NCI-H1092 treated with DMSO at 0.1 percent for 48 hours (cell line): ENCODE data around the gene STIM1.
"Not testable (repeated sequence)": the region's sequence is repeated elsewhere in the genome, so short reads cannot be mapped to it uniquely, and the experiment has no call there.

Source experiments
- DNase-seq: peaks from one replicate; lab custom pipeline; 2025; lab: John Stamatoyannopoulos, UW

The STIM1 gene

GRCh38 chr11:4026389-4026788, 170.9 kb downstream of the STIM1 start:
- no peak for DNase-seq

GRCh38 chr11:4027746-4028145, 172.3 kb downstream of the STIM1 start:
- no peak for DNase-seq

- DNase-seq: no peak
Measured at GRCh38 chr11:4030197-4030596, 174.7 kb downstream of the STIM1 start.

GRCh38 chr11:4032097-4032496, 176.6 kb downstream of the STIM1 start:
- no peak for DNase-seq

GRCh38 chr11:4035985-4036384, 180.5 kb downstream of the STIM1 start:
- no peak for DNase-seq

- DNase-seq: no peak
Measured at GRCh38 chr11:4039011-4039410, 183.5 kb downstream of the STIM1 start.

- DNase-seq: no peak
Measured at GRCh38 chr11:4040461-4040860, 185.0 kb downstream of the STIM1 start.

- DNase-seq: no peak
Measured at GRCh38 chr11:4041731-4042391, 186.4 kb downstream of the STIM1 start.

GRCh38 chr11:4044976-4045646, 189.6 kb downstream of the STIM1 start:
- no peak for DNase-seq

GRCh38 chr11:4048340-4048739, 192.9 kb downstream of the STIM1 start:
- no peak for DNase-seq

- no peak for DNase-seq
Measured at GRCh38 chr11:4049006-4049405, 193.5 kb downstream of the STIM1 start.

GRCh38 chr11:4050138-4050537, 194.7 kb downstream of the STIM1 start:
- DNase-seq: no peak

- DNase-seq: not testable (repeated sequence)
Measured at GRCh38 chr11:4053200-4053599, 197.7 kb downstream of the STIM1 start.

- DNase-seq: no peak
Measured at GRCh38 chr11:4054643-4055042, 199.2 kb downstream of the STIM1 start.

GRCh38 chr11:4059424-4059823, 204.0 kb downstream of the STIM1 start:
- no peak for DNase-seq

GRCh38 chr11:4060182-4060923, 204.9 kb downstream of the STIM1 start:
- no peak for DNase-seq

GRCh38 chr11:4061700-4062099, 206.2 kb downstream of the STIM1 start:
- DNase-seq: no peak

GRCh38 chr11:4063348-4063747, 207.9 kb downstream of the STIM1 start:
- DNase-seq: no peak

GRCh38 chr11:4064278-4064955, 209.0 kb downstream of the STIM1 start:
- no peak for DNase-seq

- DNase-seq: no peak
Measured at GRCh38 chr11:4065086-4065485, 209.6 kb downstream of the STIM1 start.

GRCh38 chr11:4065601-4066377, 210.3 kb downstream of the STIM1 start:
- no peak for DNase-seq

GRCh38 chr11:4066910-4067309, 211.4 kb downstream of the STIM1 start:
- DNase-seq: no peak
